Natural killer cell (primary cell): ENCODE measurements around the gene MRPL19. TPM values are rescaled to one million over a fixed set of nuclear protein-coding genes. Genes with fewer than 3 reads are reported as not detected.

Experiments
- ATAC-seq, 3 donors: fragments of 150-1000 bp in 2 of 3; fragments of 200-7000 bp in 1 of 3; cut with Tn5 transposase; 1 replicate in 1 of 3; 2 replicates in 2 of 3; pipeline ENCODE4 v1.10.0; 2021; ENCODE audit warnings: mild to moderate bottlenecking in 2 of 3, moderate library complexity in 2 of 3
- DNase-seq, 2 donors: peaks; one replicate each; pipeline versions ENCODE4 v3.0.0 to v3.0.0-alpha.2; 2013 to 2021; ENCODE audit warnings: mixed read lengths in 1 of 2
- H3K27ac ChIP-seq: one replicate; pipeline ENCODE4 v1.5.1; 2013; ENCODE audit warnings: mild to moderate bottlenecking, low read length
- H3K27me3 ChIP-seq: one replicate; pipeline ENCODE4 v1.6.1; 2013; ENCODE audit warnings: low read length; ENCODE audit not compliant: control insufficient read depth, insufficient read depth
- H3K36me3 ChIP-seq: one replicate; pipeline ENCODE4 v1.6.1; 2013; ENCODE audit warnings: low read length; ENCODE audit not compliant: control insufficient read depth, insufficient read depth
- H3K4me1 ChIP-seq: one replicate; pipeline ENCODE4 v1.6.1; 2013; ENCODE audit warnings: low read length; ENCODE audit not compliant: control insufficient read depth, insufficient read depth
- H3K4me3 ChIP-seq: one replicate; pipeline ENCODE4 v1.5.1; 2013; ENCODE audit warnings: low read length
- H3K9me3 ChIP-seq: one replicate; pipeline ENCODE4 v1.6.1; 2013; ENCODE audit warnings: low read length; ENCODE audit not compliant: control insufficient read depth, insufficient read depth
- H3K27ac Mint-ChIP-seq, 2 donors: one replicate each; pipeline ENCODE4 v1.8.0; 2022; ENCODE audit warnings: mild to moderate bottlenecking in 2 of 2, mixed read lengths in 2 of 2, moderate library complexity in 1 of 2
- H3K27me3 Mint-ChIP-seq, 2 donors: one replicate each; pipeline ENCODE4 v1.8.0; 2022; ENCODE audit warnings: low read depth in 2 of 2, mixed read lengths in 2 of 2
- H3K36me3 Mint-ChIP-seq: one replicate; pipeline ENCODE4 v1.8.0; 2022; ENCODE audit warnings: mixed read lengths
- H3K4me1 Mint-ChIP-seq, 2 donors: one replicate each; pipeline ENCODE4 v1.8.0; 2022; ENCODE audit warnings: mixed read lengths in 2 of 2
- H3K4me3 Mint-ChIP-seq: one replicate; pipeline ENCODE4 v1.8.0; 2022; ENCODE audit warnings: mild to moderate bottlenecking, moderate library complexity, mixed read lengths
- H3K9me3 Mint-ChIP-seq, 2 donors: one replicate each; pipeline ENCODE4 v1.8.0; 2022; ENCODE audit warnings: mixed read lengths in 2 of 2
- WGBS: methylation state at CpG from one replicate; pipeline ENCODE4 v1.1.7; 2013; ENCODE audit warnings: missing lambda C conversion rate; ENCODE audit not compliant: insufficient coverage; 5-methylcytosine and 5-hydroxymethylcytosine counted together
- intact Hi-C: fragments of 100-400 bp; cut with micrococcal nuclease; formaldehyde crosslinking; loops from one replicate; pipeline ENCODE4 v1.14.2; 2022
- total RNA-seq, 4 donors: library from RNA; stranded (reverse); fragments of 120-200 nt in 1 of 4; gene quantifications; one replicate each; pipeline versions ENCODE4 v1.2.3 to v1.2.4, GENCODE V29; 2013 to 2022
- TF ChIP-seq, protein P1 (sequence below): fragments of 200-600 bp; IDR thresholded peaks from one replicate; pipeline ENCODE4 v1.8.0; 2022; ENCODE audit warnings: antibody characterized with exemption

The MRPL19 gene
- total RNA-seq, 3 donors from 2014 or later (not counting 1 experiment from before 2014, with no cell fraction given) = 11.9 to 22.9 (median 17.8) TPM

DNA sequence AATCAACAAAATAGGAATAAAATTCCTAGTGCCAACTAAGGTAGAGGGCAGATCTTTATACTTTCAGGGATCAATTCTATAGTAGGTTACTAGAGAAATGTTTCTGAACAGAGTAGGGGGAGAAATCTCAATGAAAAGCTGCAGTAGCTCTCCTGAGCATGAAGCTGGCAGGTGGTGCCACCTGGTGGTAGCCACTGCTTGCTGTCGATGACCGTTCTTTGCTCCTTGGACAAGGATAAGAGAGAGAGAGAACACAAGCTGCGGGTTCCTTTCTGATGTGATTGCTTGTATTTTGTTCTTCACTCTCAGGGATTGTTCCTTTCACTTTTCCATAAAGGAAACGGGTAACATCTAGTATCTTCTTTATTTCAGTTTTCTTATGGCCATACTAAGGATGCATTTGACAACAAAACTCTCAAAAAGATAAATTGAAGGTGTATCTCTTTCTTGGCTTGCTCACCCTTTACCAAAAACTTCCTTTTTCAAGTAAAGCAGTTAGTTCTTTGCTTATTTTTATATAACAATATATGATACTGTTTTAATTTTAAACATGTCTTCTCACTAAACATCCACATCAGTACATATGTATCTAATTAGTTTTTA lies 18.6 kb upstream of the MRPL19 start:
- H3K4me3 ChIP-seq = no peak overlapping the region
- no peaks in the 10 kb centered on the region for H3K4me1 ChIP-seq
- DNase-seq (peak; percentile 41 to 71), ATAC-seq (peak; percentile 64 to 83 (median 73))
- Mint-ChIP-seq H3K36me3 (no peaks in the 10 kb centered on the region), H3K9me3 (no peaks in the 10 kb centered on the region), H3K27me3 (peaks cover 23 to 36% of the 10 kb centered on the region in 2 donors), H3K4me3 (no peak overlapping the region), H3K4me1 (no peaks in the 10 kb centered on the region), H3K27ac (no peak overlapping the region)
- H3K27me3 ChIP-seq = peaks cover 2% of the 10 kb centered on the region
- no peak overlapping the region for H3K27ac ChIP-seq
- TF ChIP-seq, protein P1, sequence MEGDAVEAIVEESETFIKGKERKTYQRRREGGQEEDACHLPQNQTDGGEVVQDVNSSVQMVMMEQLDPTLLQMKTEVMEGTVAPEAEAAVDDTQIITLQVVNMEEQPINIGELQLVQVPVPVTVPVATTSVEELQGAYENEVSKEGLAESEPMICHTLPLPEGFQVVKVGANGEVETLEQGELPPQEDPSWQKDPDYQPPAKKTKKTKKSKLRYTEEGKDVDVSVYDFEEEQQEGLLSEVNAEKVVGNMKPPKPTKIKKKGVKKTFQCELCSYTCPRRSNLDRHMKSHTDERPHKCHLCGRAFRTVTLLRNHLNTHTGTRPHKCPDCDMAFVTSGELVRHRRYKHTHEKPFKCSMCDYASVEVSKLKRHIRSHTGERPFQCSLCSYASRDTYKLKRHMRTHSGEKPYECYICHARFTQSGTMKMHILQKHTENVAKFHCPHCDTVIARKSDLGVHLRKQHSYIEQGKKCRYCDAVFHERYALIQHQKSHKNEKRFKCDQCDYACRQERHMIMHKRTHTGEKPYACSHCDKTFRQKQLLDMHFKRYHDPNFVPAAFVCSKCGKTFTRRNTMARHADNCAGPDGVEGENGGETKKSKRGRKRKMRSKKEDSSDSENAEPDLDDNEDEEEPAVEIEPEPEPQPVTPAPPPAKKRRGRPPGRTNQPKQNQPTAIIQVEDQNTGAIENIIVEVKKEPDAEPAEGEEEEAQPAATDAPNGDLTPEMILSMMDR = peak; percentile 85
- 0% methylated on average over 2 of the region's 4 CpGs for WGBS
- intact Hi-C loops = loop anchor here (5.0 kb wide), 1 partner anchor 711 kb away; no protein-coding TSS in a partner anchor
- H3K9me3 ChIP-seq = no peaks in the 10 kb centered on the region
- no peaks in the 10 kb centered on the region for H3K36me3 ChIP-seq

DNA sequence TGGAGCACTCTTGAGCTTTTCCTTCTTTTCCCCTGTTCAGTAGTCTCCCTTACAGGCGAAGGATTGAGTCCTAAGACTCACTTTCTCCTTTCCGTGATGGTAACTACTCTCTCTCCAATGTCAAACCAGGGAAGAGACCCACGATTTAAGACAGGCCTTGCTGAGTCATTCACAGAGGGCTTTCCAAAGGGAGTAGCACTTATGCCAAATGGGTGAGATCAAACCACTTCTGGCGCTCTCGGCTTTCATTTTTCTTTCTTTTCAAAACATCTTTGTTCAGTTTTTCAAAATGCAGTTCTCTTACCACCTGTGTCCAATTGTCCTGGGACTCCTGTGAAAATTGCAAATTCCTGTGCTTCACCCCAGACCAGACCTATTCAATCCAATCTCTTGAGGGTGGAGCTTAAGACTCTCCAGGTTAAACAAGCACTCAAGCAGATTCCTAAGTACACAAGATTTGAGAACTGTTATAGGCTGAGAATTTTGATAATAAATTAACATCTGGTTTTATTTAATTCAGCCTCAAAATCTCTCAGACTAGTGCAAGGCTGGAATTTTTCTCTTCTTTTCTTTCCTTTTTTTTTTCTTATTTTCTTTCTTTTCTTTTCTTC lies 14.4 kb upstream of the MRPL19 start:
- no peaks in the 10 kb centered on the region for H3K36me3 ChIP-seq
- intact Hi-C loops = no loop called here
- no peak overlapping the region for H3K27ac Mint-ChIP-seq
- no peaks in the 10 kb centered on the region for H3K36me3 Mint-ChIP-seq
- WGBS = 74% methylated on average over 5 of the region's 5 CpGs
- no peak for ATAC-seq
- no peak overlapping the region for H3K4me3 ChIP-seq
- no peaks in the 10 kb centered on the region for H3K4me1 ChIP-seq
- no peak overlapping the region for H3K4me3 Mint-ChIP-seq
- H3K4me1 Mint-ChIP-seq = no peaks in the 10 kb centered on the region
- no peak overlapping the region for H3K27ac ChIP-seq
- DNase-seq = no peak
- H3K9me3 ChIP-seq = no peaks in the 10 kb centered on the region
- peaks cover 25 to 26% of the 10 kb centered on the region in 2 donors for H3K27me3 Mint-ChIP-seq
- H3K27me3 ChIP-seq = peaks cover 2% of the 10 kb centered on the region
- TF ChIP-seq, protein P1 = no peak
- H3K9me3 Mint-ChIP-seq = no peaks in the 10 kb centered on the region

DNA sequence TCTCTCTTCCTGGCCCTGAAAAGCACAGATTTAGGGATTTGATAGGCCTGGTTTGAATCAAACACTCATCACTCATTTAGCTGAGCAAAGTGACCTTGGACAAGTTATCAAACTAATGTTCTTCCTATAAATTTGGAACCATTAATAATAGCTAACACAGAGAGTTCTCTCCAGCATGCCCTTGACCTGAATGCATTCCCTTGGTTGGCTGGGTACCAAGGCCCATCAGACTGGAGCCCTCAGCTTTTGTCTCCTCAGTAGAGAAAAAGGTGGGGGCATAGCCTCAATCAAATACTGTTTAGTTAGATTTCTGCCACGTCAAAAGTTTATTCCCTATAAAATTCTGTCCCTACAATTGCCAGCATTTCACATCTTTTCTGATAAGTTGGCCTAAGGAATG lies 13.8 kb upstream of the MRPL19 start:
- ATAC-seq = no peak
- H3K36me3 Mint-ChIP-seq = no peaks in the 10 kb centered on the region
- DNase-seq = no peak
- Histone ChIP-seq H3K27me3 (peaks cover 2% of the 10 kb centered on the region), H3K9me3 (no peaks in the 10 kb centered on the region), H3K4me3 (no peak overlapping the region), H3K36me3 (no peaks in the 10 kb centered on the region), H3K4me1 (no peaks in the 10 kb centered on the region), H3K27ac (no peak overlapping the region)
- H3K27ac Mint-ChIP-seq = no peak overlapping the region
- H3K9me3 Mint-ChIP-seq = no peaks in the 10 kb centered on the region
- intact Hi-C loops = no loop called here
- TF ChIP-seq, protein P1 = no peak
- H3K4me1 Mint-ChIP-seq = no peaks in the 10 kb centered on the region
- H3K4me3 Mint-ChIP-seq = no peak overlapping the region
- WGBS = no CpG with 5 or more reads among the region's 1 CpG
- peaks cover 31 to 32% of the 10 kb centered on the region in 2 donors for H3K27me3 Mint-ChIP-seq
